Dermis blood vessel endothelial cell (primary cell): ENCODE results near the gene PRSS27. TPM values are rescaled to one million over a fixed set of nuclear protein-coding genes. Genes with fewer than 3 reads are reported as not detected.
A peak's percentile ranks its signal among the peaks of the same experiment; 100 is the strongest.
"Not testable (repeated sequence)": the region's sequence is repeated elsewhere in the genome, so short reads cannot be mapped to it uniquely, and the experiment has no call there.

Source experiments
- DNase-seq: peaks from one replicate; pipeline ENCODE4 v3.0.0; 2010
- total RNA-seq: library from RNA; depleted of rRNA; stranded (reverse); fragments of >200 nt; gene quantifications from 2 replicates; pipeline ENCODE4 v1.2.3, GENCODE V29; 2014

Gene PRSS27
- total RNA-seq, 1 donor from 2014 or later, result 0.51 TPM

DNA sequence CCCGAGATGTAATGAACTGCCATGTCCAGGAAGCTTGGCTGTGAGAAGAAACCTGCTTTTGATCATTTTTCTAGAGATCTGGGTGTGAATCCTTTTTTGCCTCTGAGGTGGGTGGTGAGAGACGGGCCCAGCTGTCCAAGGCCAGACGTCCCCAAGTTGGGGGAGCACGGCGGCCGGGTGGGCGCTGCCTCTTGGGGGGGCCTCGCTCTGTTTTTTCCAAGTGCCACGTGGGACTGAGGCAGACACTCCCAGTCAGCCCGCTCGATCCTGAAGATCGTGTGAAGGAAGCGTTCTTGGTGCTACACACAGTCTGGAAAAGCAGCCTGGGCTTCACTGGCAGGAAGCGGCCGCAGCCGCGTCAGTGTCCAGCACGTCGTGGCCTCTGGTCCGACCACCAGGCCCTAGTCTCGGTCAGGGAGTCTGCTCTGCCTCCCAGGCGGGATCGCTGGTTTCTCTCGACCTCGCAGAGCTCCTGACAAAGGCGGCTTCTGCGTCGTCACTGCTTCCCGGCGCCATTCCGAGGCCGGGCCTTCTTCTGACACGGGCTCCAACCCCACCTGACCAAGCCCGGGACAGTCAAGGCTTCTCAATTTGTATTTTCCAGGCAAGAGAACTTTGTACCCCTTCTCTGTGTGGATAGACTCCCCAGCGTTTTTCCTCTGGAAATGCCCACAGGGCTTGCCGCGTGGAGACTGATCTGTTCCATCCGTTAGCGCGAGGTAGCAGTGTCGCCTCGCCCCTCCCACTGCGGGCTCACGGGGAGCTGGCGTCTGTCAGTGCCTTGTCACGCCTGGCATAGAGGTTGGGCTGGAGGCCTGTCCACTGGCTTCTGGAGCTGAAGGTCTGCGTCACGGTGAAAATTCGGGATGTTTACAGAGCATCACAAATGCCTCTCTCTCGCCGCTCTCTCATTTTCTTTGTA, 12.4 kb downstream of the PRSS27 start:
- DNase-seq, result no peak

DNA sequence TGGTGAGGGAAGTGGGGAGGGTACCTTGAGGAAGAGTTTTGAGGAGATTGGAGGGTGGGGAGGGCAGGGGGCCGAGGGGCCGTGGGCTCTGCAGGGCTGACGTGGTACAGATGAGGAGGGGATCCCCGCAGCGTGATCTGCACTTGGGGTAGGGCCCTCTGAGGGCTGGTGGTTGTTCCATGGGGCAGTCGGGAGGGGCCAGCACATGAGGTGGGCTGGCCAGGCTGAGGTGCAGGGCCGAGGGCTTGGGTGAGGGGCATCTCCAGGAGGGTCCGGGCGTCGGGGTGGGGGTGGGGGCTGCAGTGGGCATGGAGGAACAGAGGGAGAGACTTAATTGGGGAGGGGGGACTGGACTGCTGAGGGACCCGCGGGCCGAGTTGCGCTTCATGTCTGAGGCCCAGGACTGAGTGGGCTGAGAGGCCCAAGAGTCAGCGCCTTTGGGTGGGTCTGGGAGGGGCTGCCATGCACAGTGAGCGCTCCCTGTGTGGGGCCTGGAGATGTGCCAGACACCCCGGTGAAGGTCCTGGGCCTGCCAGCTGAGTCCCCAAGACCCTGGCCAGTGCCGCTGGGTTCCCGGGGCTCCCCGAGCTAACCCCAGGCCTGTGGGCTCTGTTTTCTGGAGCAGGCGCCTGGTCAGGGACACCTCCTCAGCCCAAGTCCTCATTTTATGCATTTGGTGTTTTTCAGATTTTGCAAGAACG, 13.3 kb downstream of the PRSS27 start:
- no peak for DNase-seq

DNA sequence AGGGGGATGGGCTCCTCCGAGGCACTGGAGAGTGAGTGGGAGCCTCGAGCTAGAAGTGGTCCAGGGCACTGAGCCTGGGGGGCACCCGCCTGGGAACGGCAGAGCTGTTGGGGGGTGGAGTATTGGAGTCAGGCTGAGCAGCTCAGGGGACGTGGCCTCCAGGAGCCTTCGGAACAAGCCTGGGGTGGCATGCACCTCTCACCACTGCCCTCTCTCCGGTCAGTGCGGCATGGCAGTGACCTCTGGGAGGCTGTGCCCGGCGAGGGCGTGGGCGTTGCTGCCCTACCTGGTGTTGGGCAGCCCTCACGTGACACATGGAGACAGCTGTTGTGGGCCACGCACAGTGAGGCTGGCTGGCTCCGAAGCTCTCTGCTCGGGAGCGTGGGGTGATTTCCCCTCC, 13.9 kb downstream of the PRSS27 start:
- DNase-seq, result no peak

DNA sequence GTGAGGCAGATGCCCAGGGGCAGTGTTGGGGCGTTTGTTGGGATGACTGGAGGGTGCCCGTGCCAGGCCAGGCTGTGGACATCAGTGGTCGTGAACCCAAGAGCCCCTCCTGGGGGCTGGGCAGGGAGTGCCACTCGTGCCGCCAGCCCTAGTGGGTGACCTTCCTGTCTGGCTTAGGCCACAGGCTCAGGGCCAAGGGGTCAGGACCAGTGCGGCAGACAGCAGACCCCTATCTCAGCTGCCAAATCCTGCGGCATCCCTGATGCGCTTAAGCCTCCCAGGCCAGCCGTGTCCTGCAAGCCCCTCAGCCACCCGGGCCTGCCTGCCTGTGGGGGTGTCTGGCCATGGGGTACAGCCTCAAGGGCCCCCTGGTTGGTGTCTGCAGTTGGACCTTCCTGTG, 14.7 kb downstream of the PRSS27 start:
- DNase-seq, result no peak

DNA sequence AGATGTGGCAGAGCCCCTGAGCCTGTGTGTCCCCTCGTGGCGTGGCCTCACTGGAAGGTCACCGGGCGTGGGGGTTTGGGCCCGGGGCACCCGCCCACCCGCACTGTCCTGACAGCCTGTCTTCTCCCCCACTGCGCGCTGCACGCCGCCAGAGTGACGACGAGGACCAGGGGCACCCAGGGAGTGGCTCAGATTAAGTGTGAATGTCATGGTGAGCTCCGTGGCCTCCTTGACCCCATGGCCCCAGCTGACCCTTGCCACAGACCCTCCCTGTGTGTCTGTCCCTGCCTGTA, 15.1 kb downstream of the PRSS27 start:
- DNase-seq, result no peak

DNA sequence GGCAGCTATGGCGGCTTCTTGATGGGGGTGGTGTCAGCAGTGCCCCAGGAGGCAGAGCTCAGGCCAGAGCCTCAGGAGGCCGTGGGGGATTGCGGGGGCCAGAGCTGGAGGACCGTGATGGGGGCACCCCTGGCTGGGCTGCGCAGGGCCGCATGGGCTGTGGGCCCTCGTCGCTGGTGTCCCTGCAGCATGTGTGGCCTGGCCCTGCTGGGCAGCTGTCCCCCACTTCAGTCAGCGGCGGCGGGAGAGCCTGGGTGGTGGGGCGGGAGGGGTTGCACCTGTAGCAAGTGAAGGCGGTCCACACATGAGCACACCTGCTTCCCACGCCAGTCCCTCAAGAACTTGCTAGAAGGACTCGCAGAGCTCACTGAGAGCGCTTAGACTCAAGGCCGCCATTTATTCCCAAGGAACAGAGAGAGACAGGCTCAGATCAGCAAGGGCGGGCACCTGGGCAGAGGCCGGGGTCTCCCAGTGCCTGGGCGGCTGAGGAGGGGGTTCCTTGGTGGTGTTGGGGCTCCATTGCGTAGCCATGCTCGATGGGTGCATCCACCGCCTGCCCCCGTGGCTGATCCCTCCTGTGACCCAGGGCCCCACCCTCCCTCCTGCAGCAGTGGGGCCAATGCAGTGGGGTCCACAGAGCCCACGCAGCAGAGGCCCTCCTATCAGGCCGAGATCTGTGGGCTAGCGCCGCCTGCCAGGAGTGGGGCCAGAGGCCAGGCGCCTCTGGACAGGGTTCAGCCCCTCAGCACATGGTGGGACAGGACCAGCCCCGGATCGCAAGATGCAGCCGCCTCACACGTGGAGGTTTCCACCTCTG, 15.7 kb downstream of the PRSS27 start:
- no peak for DNase-seq

DNA sequence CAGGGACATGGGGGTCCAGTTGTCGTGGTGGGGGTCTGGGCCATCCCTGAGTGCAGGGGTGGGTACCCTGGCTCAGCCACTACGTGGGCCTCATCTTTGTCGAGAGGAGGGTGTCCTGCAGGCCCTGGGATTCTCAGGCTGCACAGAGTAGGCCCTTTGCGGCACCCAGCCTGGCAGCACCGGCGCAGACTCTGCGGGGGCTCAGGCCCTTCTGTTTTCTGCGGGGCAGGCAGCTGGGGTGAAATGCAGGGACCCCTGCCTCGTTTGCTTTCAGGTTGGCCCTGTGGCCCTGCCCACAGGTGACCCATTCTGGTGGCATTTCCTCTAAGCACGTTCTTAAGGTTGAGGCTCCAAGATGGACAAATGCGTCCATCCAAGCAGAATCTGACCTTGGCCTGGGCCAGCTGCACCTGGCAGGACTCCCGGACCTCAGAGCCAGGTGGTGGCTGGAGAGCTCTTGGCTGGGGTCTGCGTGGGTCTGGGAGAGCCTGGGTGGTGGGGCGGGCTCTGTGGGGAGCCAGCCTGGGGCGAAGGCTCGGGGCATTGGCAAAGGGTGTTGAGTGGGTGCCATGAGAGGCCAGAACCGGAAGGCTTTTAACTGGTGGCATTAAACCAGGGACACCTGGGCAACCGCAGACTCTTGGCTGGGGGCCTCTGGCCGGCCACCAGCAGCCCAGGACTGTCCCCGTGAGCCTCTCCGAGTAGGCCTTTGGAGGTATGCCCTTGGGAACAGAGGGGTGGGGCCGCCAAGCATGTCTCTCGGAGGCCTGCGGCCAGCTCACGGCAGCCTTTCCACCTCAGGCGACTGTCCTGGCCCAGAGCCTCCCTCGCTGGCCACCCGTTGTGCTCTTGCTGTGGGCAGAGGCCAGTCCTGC, 16.9 kb downstream of the PRSS27 start:
- DNase-seq, result no peak

DNA sequence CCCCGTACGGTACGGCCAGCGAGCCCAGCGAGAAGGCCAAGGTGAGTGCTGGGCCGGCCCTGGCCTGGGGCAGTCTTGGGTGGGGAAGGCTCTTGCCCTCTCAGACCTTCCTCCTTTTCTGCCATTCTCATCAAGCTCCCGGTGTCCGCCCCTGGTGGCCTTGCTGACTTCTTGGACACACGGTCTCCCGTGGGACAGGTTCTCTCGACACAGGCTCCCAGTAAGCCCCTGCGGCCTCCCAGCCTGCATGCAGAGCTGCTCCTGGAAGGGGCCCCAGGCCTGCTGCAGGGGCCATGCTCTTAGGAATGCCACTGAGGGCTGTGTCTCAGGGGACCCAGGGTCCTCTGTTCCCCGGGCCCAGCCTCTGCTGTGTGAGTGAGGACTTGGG, 17.6 kb downstream of the PRSS27 start:
- DNase-seq, result no peak

DNA sequence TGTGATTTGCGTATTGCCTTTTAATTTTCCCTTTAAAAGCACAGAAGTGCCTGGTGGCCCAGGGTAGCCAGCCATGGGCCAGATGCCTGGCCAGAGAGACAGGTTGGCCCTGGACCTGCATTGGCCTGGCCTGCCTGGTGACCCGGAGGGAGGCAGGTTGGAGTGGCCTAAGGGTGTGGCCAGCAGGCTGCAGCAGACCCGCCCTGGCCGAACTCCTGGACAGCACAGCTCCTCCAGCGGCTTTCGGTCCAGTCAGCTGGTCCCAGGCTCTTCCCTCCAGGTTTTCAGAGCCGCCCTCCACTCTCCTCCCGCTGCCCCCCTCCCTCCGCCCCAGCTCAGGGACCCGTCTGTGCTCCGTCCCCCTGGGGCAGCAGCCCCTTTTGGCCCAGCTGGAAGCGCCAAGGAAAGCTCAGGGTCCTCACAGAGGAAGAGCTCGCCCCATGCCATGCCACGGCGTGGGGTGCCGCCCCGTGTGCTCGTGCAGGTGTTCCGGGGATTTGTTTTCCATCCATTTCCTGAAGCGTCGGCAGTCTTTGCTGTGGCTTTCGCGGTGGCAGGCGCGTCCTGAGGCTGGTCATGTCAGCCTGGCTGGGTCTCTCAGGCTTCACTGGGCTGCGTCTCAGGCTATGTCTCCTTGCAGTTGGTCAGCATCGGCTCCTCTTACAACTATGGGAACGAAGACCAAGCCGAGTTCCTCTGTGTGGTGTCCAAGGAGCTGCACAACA, 18.1 kb downstream of the PRSS27 start:
- no peak for DNase-seq

DNA sequence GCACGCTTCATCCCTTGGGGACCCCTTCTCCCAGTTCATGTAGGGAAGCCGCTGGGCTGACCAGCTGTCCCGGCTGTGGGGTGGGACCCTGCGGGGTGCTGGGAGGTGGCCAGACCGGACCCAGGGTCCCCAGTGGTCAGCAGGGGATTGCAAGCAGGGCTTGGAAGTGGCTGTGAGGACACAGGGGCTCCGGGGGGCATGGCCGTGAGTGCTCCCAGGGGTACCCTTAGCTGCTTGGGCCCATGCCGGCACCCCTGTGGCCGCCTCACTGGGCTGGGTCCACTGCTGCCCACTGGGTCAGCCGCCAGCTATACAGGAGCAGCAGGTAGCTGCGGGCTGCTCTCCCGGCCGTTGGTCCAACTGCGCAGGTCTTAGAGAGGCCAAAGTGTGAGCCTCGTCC, 18.8 kb downstream of the PRSS27 start:
- DNase-seq, result no peak

DNA sequence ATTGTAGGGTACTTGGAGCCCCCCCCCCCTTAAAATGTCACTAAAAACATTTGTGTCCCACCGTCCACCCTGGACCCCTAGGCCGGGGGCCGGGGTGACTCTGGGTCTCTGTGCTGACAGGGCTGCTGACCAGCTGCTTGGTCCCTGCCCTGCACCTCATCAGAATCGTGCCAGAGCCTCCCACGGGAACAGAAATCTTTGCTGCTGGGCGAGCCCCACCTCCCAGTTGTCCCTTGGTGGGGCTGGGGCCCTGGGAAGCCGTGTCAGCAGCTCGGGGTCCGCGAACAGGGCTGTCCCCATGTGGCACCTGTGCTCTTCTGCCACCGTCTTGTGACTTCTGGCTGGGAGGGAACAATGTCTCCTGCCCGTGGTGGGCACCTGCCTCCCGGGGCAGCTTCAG, 19.2 kb downstream of the PRSS27 start:
- DNase-seq, result no peak

DNA sequence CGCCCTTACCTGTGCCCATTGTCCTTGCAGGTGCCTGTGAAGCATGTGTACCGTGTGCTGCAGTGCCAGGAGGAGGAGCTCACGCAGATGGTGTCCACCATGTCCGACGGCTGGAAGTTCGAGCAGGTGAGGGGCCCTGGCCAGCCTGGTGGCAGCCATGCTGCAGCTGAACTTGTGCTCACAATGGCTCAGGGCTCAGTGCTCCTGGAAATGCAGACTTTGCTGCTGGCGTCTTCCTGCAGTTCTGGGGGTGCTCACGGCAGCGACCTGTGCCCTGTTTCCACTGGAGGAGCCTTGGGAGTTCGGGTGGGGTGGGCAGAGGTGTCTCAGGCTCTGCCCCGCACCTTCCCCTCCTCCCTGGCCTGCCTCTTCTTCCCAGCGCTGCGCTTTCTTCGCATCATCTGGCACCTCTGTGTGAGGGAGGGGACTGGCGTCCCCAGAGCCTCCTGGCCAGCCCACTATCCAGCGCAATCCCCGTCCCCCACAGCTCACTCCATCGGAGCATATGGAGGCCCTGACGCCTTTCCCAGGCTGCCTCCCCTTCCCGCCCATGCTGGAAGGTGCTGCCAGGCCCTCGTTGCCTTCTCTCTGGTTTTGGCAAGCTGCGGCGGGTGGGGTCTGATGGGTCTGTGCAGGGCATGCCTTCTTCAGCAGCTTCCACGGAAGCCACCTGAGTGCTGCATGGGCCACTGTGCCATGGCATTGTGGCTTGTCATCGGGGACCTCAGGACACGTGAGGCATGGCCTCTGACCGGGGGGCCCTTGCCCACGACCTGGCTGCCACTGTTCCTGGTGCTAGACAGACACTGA, 20.0 kb downstream of the PRSS27 start:
- DNase-seq, result no peak

DNA sequence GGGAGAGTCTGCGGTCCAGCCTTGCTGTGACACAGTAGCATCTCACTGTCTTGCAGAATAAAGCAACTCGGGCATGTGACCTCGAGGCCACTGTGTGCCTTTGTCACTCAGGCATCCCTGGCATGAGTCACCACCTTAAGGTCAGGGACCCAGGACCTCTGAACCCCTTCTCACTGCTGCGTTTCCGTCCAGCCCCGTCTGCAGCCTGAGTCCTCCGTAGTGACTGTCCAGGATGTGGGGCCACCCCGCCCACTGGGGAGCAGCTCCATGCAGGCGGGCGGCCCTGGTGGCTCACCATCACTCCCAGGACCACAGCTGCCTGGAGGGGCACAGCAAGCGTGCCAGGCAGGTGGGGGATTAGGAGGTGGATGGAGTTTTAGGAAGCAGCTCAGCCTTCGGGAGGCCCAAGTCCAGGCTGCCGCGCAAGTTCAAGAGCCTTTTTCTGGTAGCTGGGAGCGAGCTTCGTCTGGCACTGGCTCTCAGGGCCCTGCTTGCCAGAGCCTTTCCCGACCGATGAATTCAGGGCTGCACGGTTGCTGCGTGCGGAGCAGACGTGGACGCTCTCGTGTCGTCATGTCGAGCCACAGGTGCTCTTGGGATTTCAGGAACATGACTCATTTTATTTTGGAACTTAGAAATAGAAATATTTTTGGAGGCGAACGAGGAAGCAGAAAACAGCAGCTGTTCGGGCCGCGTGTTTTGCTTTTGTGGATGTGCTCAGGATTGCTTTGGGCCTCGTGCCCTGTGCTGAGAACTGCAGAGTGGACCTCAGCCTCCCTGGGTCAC, 20.9 kb downstream of the PRSS27 start:
- peak; percentile 7 for DNase-seq

DNA sequence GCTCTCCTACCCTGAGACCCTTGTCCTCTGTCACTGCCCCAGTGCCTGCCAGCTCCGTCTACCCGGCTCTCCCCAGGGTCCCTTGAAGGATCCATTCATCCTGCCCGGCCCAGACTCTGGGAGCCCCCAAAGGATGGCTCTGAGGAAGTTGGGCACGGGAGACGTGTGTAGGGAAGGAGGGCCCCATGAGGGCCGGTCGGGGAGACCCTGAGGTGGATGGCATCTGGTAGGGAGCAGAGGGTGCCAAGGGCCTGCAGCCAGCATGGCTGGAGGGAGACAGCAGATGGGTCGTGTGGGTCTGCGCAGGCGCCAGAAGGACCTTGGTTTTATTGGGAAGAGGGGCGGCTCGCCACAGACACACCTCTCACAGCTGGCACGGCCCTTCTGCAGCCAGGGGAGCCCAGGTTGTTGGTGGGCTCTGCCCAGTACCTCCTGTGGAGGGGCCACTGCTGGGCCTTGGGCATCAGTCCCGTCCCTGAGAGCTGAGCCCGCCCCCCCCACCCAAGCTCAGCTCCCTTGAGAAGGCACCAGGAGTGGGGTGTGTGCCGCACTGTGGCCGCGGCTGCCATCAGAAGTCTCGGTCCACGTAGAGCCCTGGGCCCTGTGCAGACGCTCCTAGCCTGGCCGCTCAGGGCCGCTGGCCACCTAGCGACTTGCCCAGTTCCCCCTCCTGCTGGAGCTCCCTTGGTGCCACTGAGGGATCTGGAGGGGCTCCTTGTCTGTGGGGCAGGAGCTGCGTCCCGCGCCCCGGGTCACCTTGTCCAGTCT, 21.7 kb downstream of the PRSS27 start:
- no peak for DNase-seq

DNA sequence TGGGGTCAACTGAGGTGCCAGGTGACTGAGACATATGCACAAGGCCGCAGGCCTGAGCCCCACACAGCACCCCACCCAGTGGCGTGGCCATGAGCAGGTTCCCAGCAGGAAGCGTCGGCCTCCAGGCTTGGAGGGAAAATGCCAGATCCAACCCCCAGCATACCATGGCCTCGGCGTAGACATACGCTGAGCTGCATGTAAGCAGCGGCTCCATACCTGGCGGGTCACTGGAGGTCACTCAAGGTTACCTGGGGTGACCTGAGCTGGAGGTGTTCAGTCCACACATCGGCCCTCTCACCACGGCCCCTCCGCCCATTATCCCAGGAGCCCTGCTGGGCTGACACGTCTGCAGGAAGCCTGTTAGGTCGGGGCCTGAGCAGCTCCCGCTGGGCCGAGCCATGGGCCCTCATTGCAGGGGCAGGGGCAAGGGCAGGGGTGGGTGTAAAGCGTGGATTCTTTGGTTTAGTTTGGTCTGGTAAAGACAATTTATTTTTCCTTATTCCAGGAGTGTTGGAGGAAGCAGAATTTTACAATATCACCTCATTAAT, 22.5 kb downstream of the PRSS27 start:
- DNase-seq, result no peak

DNA sequence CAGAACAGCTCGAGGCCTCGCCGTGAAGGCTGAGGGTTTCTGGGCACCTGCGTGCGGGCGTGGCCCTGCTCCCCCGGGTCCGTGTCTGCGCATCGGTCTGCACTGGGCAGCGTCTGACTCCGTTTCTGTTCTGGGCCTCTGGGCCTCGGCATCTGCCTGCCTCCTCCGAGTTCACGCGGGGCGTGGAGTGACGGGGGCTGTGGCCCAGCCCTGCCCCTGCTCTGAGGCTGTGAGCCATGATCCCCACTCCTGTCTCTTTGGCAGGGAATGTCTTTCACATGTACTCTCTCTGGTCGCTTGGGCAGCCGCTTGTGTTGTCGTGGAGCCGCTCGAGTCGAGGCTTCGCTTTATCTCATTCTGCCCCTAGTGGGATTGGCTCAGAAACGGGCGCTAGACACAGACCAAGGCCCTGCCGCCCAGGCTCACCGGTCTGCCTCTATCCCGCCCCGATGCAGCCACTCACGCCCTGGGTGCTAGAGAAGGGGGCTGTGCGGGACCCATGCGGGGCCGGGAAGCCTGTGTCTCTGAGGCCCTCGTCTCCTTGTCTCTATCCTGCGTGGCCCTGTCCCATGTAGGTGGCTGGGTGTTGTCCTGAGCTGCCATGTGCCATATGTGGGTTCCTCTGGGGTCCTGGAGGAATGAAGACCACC, 23.3 kb downstream of the PRSS27 start:
- not testable (repeated sequence) for DNase-seq

DNA sequence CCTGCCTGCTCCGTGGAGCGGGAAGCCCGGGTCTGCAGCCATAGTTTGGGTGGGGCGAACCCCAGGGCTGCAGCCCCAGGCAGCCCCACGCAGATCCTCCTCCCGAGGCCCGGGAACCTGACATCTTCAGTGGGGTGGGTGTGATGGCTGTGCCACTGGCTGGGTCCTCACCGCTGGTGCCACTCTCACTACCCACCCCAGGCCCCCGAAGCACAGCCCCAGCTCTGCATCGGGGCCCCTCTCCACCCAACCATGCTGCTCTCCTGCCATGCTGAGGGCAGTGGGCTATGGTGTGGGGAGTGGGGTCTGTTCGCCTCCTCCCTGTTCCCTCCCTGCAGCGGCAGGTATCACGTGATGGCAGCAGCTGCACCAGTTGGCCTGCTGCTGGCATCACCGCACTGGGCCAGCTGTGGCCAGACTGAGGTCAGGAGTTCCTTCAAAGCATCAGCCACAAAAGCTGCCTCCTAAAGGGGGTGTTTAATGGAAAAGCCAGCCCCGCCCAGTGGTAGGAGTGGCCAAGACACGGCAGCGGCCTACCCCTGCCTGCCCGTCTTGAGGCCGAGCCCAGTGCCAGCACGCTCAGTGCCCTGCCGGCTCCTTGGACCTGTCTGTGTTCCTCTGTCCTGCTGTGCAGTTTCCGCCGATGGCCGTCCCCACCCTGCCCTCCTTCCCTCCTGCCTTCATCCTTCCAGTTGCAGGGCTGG, 26.9 kb downstream of the PRSS27 start:
- DNase-seq, result no peak
